Duodenal mucosa (tissue), 2 donors: ENCODE measurements around the gene BPIFB2.

Source experiments
- H3K27ac ChIP-seq: one replicate; pipeline ENCODE4 v1.7.0; 2013; ENCODE audit warnings: low read depth, low read length
- H3K27me3 ChIP-seq, 2 donors: one replicate each; pipeline ENCODE4 v1.7.0; 2013; ENCODE audit warnings: low read length in 2 of 2, control low read depth in 1 of 2; ENCODE audit not compliant: insufficient read depth in 2 of 2, control insufficient read depth in 1 of 2
- H3K36me3 ChIP-seq, 2 donors: one replicate each; pipeline ENCODE4 v1.7.0; 2013; ENCODE audit warnings: low read length in 2 of 2, control low read depth in 1 of 2; ENCODE audit not compliant: insufficient read depth in 2 of 2, control insufficient read depth in 1 of 2
- H3K4me1 ChIP-seq, 2 donors: one replicate each; pipeline ENCODE4 v1.7.0; 2013; ENCODE audit warnings: low read length in 2 of 2, control low read depth in 1 of 2; ENCODE audit not compliant: insufficient read depth in 2 of 2, control insufficient read depth in 1 of 2
- H3K4me3 ChIP-seq, 2 donors: one replicate each; pipeline ENCODE4 v1.7.0; 2013; ENCODE audit warnings: low read length in 2 of 2, low read depth in 1 of 2
- H3K9ac ChIP-seq, 2 donors: one replicate each; pipeline ENCODE4 v1.7.0; 2013; ENCODE audit warnings: low read length in 2 of 2, low read depth in 1 of 2
- H3K9me3 ChIP-seq, 2 donors: one replicate each; pipeline ENCODE4 v1.7.0; 2013; ENCODE audit warnings: low read length in 2 of 2, control low read depth in 1 of 2; ENCODE audit not compliant: control insufficient read depth in 1 of 2

BPIFB2 gene

DNA sequence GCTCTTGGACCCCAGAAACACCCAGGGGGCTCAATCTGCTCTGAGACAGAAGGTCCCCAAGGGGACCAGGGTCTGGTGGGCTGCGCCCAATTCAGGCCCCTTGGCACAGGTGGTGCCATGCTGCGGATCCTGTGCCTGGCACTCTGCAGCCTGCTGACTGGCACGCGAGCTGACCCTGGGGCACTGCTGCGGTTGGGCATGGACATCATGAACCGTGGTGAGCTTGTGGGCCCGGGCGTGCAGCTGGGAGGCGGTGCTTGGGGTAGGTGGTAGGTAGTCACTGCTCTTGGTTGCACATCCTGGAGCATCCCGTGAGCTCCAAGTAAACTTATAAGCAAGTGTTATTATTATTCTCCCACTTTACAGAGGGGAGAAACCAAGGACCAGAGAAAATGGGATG lies 24.0 kb downstream of the BPIFB2 start, which contains the start of gene BPIFB6:
TSS of gene BPIFB6 (plus strand) at position 118 of the 400 bp plus-strand sequence. CDS start at position 118, 0 bp downstream.
- Histone ChIP-seq H3K27me3 (no peaks in the 10 kb centered on the region), H3K36me3 (no peaks in the 10 kb centered on the region), H3K4me1 (no peaks in the 10 kb centered on the region), H3K4me3 (no peak within 1 kb of the TSS), H3K9me3 (no peaks in the 10 kb centered on the region), H3K27ac (no peak within 1 kb of the TSS), H3K9ac (no peak within 1 kb of the TSS)

DNA sequence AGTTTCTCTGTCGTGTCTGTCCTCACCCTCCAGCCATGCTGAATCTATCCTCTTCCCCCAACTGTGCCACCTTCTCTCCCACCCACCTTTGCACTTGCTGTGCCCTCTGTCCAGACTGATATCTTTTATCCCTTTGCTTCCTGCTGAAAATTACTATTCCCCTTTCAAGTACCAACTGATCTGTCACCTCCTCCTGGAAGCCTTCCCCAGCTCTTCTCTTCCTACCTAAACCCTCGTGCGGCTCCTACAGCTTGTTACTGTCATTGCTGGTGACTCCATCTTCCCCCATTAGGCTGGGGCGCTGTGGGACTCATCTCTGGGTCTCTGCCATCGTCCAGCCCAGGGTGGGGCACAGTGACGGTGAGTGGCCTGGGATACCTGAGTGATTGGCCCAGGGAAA lies 25.1 kb downstream of the BPIFB2 start:
- Histone ChIP-seq H3K9ac (no peak overlapping the region), H3K27ac (no peak overlapping the region), H3K4me3 (no peak overlapping the region), H3K36me3 (no peaks in the 10 kb centered on the region), H3K27me3 (no peaks in the 10 kb centered on the region), H3K9me3 (no peaks in the 10 kb centered on the region), H3K4me1 (no peaks in the 10 kb centered on the region)

DNA sequence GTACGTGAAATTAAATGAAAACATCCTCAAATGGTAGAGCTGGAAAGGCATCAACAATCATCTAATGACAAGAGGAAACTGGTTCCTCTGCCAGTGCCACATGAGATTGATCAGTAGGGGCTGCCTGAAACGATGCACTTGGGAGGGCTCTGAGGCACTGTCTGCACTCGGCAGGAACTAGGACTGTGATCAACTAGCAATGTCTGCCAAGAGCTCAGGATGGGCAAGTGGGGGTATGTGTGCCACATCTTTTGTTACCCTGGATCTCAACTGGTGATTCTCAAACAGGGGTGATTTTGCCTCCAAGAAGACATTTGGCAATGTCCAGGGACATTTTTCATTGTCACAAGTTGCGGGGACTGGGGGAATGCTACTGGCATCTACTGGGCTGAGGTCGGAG lies 25.9 kb downstream of the BPIFB2 start:
- H3K4me1 ChIP-seq = no peaks in the 10 kb centered on the region
- H3K9ac ChIP-seq = no peak overlapping the region
- H3K27me3 ChIP-seq = no peaks in the 10 kb centered on the region
- H3K36me3 ChIP-seq = no peaks in the 10 kb centered on the region
- no peak overlapping the region for H3K27ac ChIP-seq
- no peak overlapping the region for H3K4me3 ChIP-seq
- no peaks in the 10 kb centered on the region for H3K9me3 ChIP-seq

DNA sequence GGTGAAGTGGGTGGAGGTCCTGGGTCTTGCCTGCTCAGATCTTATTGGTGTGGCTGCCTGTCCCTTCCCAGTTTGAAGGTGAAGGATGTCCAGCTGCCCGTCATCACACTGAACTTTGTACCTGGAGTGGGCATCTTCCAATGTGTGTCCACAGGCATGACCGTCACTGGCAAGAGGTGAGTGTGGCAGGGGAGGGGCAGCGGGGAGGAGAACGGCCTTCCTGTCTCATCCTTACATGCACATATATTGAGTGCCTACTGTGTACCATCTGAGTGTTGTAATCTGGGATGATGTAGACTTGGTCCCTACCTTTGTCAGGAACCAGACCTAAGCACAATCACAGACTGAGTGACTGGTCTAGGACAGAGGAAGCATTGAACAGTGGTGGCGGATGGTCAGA lies 26.6 kb downstream of the BPIFB2 start:
- Histone ChIP-seq H3K9ac (no peak overlapping the region), H3K4me3 (no peak overlapping the region), H3K9me3 (no peaks in the 10 kb centered on the region), H3K27ac (no peak overlapping the region), H3K27me3 (no peaks in the 10 kb centered on the region), H3K4me1 (no peaks in the 10 kb centered on the region), H3K36me3 (no peaks in the 10 kb centered on the region)

DNA sequence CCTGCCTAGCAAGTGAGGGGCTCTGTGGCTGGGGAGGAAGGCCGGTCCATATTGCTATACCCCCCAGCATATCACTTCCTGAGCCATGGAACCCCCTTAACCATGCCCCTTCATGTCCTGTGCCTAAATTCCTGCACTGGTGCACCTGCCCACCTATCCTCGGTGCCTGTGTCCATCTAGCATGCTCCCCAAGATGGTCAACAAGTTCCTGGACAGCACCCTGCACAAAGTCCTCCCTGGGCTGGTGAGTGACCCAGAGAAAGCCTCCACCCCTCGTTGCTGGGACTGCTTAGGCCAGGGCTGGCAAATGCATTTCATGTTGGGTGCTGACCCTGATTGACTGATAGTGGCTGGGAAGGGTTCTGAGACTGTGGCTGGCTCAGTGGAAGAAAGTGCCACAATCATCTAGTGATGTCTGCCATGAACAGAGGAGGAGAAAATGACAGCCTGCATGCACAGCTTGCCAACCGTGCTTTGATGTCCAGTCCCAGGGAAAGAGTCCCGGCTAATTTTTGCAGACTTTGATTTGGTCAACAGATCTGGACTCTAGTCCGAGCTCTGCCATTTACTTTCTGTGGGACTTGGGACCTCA lies 27.5 kb downstream of the BPIFB2 start:
- Histone ChIP-seq H3K27ac (no peak overlapping the region), H3K4me3 (no peak overlapping the region), H3K9me3 (no peaks in the 10 kb centered on the region), H3K27me3 (no peaks in the 10 kb centered on the region), H3K9ac (no peak overlapping the region), H3K4me1 (no peaks in the 10 kb centered on the region), H3K36me3 (no peaks in the 10 kb centered on the region)

DNA sequence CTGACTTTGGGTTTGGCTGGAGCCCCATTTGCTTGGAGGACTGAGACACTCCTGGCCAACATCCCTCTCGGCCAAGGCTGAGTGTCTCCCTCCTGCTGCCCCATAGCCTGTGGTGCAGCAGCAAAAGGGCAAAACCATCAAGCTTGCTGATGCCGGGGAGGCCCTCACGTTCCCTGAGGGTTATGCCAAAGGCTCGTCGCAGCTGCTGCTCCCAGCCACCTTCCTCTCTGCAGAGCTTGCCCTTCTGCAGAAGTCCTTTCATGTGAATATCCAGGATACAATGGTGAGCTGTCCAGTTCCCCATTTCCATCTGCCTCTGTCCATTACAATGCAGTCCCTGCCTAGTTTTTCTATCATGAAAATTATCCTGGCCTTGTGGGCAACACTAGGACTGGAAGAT lies 30.0 kb downstream of the BPIFB2 start:
- H3K9ac ChIP-seq = no peak overlapping the region
- H3K36me3 ChIP-seq = no peaks in the 10 kb centered on the region
- no peaks in the 10 kb centered on the region for H3K4me1 ChIP-seq
- no peak overlapping the region for H3K4me3 ChIP-seq
- no peaks in the 10 kb centered on the region for H3K9me3 ChIP-seq
- no peak overlapping the region for H3K27ac ChIP-seq
- no peaks in the 10 kb centered on the region for H3K27me3 ChIP-seq

DNA sequence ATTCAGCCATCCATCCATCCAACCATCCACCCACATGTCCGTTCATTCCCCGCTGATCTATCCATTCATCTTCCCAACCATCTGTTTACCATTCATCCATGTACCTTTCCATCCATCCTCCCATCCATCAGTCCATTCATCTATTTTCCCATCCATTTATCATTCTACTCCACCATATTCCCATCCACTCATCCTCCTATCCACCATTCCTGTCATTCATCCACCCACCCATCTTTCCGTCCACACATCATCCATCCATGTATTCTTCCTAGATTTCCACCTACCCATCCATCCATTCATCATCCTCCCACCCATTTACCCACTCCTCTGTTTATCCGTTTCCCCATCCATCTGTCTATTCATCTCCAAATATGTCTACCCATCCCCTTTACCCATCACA lies 30.7 kb downstream of the BPIFB2 start:
- Histone ChIP-seq H3K27ac (no peak overlapping the region), H3K9ac (no peak overlapping the region), H3K4me3 (no peak overlapping the region), H3K36me3 (no peaks in the 10 kb centered on the region), H3K9me3 (no peaks in the 10 kb centered on the region), H3K27me3 (no peaks in the 10 kb centered on the region), H3K4me1 (no peaks in the 10 kb centered on the region)

DNA sequence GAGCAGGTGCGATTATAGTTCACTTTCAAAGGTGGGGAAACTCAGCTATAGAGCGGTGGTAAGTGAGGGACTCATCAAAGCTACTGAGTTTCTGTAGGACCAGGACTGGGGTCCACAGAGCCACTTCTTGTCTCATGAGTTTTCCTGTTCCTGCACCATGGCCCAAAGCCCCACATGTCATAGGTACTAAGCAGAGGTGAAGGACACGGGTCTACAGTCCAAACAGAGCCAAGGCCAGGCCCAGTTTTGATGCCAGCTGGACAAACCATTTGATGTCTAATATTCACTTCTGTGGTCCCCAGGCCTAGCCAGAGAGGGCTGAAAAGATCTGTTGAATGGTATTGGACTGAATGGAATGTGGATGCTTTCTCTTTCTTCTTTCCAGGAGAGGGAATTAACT lies 34.9 kb downstream of the BPIFB2 start:
- Histone ChIP-seq H3K27ac (no peak overlapping the region), H3K4me1 (no peaks in the 10 kb centered on the region), H3K27me3 (no peaks in the 10 kb centered on the region), H3K9me3 (peaks cover 9 to 10% of the 10 kb centered on the region in 2 donors), H3K36me3 (no peaks in the 10 kb centered on the region), H3K9ac (no peak overlapping the region), H3K4me3 (no peak overlapping the region)

DNA sequence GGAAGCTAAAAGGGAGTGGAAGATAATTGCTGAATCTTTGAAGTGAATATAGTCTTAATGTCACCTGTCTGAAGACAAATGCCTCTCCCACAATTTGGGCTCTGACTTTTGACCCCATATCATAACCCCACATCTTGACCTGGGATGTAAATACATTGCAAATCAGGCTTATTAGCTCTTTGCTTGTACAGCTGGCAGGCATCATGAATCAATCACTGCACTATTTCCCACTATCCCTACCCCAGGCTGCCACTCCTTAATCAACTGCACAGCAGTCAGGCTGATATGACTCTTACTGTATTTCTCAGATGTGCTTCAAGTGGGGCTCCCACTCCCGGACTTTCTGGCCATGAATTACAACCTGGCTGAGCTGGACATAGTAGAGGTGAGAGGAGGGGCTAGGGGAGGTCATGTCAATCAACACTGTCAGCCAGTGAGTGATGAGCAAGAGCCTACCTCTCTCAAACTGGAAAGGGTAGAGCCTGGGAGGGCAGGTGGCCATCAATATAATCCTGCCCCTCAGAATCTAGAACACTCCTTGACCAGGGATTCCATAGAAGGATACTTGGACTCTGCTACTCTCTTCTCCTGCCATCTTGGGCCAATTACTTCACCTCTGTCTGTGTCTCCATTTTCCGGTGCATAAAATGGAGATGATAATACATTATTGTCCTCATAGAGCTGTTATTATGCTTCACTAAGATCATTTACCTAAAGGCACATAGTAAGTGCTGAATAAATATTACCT lies 35.7 kb downstream of the BPIFB2 start:
- Histone ChIP-seq H3K27ac (no peak overlapping the region), H3K36me3 (no peaks in the 10 kb centered on the region), H3K4me3 (no peak overlapping the region), H3K9me3 (peaks cover 10 to 12% of the 10 kb centered on the region in 2 donors), H3K9ac (no peak overlapping the region), H3K27me3 (no peaks in the 10 kb centered on the region), H3K4me1 (no peaks in the 10 kb centered on the region)

DNA sequence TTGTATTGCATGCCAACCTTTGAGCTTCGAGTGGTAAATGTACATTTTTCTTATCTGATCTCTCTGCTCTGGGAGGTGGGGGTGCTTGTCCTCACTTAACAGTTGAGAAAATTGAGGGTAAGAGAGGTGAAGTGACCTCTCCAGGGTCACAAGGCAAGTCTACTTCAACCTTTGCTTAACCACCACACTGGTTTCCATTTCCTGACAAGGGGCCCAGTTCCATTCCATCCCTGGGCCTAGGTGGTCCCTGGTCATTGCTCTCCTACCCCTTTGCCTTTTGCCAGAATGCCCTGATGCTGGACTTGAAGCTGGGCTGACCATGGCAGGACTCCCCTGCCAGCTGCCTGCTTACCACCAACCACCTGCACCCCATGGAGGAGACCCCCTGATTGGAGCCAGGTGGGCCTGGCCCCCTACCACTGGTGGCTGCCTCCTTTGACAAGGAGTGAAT lies 36.3 kb downstream of the BPIFB2 start:
- Histone ChIP-seq H3K9ac (no peak overlapping the region), H3K9me3 (peaks cover 10 to 12% of the 10 kb centered on the region in 2 donors), H3K27ac (no peak overlapping the region), H3K27me3 (no peaks in the 10 kb centered on the region), H3K4me1 (no peaks in the 10 kb centered on the region), H3K36me3 (no peaks in the 10 kb centered on the region), H3K4me3 (no peak overlapping the region)
